Measurements from ENCODE around the gene MAGI2. TPM values are rescaled to one million over a fixed set of nuclear protein-coding genes. Genes with fewer than 3 reads are reported as not detected.

Gene MAGI2
- total RNA-seq, 1 donor from 2014 or later: 64.2 TPM

DNA sequence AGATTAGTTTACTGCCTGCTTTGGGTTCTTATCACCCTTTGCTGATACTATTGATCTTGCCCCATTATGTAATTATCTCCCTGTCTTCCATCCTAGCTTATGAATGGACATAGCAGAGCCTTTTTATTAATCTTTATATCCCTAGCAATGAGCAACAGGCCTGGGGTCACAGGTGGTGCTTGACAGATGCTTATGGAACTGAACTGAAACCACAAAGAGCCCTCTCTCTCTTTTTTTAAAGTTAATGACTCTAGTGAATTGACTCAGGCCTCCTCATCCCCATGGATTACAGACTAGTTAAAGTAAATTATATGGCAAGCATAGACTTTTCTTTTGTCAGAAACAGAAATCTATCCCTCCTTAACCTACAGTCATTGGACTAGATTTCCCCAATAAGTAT, 1389.7 kb downstream of the MAGI2 start:
- H3K4me3 Mint-ChIP-seq (ENCODE audit: unreplicated experiment): no peak overlapping the region
- H3K36me3 Mint-ChIP-seq (ENCODE audit: unreplicated experiment): no peaks in the 10 kb centered on the region
- H3K27me3 Mint-ChIP-seq (ENCODE audit: unreplicated experiment): peaks cover 2% of the 10 kb centered on the region
- TF ChIP-seq, protein P1, sequence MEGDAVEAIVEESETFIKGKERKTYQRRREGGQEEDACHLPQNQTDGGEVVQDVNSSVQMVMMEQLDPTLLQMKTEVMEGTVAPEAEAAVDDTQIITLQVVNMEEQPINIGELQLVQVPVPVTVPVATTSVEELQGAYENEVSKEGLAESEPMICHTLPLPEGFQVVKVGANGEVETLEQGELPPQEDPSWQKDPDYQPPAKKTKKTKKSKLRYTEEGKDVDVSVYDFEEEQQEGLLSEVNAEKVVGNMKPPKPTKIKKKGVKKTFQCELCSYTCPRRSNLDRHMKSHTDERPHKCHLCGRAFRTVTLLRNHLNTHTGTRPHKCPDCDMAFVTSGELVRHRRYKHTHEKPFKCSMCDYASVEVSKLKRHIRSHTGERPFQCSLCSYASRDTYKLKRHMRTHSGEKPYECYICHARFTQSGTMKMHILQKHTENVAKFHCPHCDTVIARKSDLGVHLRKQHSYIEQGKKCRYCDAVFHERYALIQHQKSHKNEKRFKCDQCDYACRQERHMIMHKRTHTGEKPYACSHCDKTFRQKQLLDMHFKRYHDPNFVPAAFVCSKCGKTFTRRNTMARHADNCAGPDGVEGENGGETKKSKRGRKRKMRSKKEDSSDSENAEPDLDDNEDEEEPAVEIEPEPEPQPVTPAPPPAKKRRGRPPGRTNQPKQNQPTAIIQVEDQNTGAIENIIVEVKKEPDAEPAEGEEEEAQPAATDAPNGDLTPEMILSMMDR (IDR thresholded peaks at IDR 0.05; ENCODE audit: partially characterized antibody, unreplicated experiment): no peak
- no peak for DNase-seq
- H3K4me1 Mint-ChIP-seq (ENCODE audit: low read depth, unreplicated experiment): peaks cover 8% of the 10 kb centered on the region
- H3K27ac Mint-ChIP-seq (ENCODE audit: unreplicated experiment): no peak overlapping the region
- H3K9me3 Mint-ChIP-seq (ENCODE audit: unreplicated experiment): peaks cover 3% of the 10 kb centered on the region

DNA sequence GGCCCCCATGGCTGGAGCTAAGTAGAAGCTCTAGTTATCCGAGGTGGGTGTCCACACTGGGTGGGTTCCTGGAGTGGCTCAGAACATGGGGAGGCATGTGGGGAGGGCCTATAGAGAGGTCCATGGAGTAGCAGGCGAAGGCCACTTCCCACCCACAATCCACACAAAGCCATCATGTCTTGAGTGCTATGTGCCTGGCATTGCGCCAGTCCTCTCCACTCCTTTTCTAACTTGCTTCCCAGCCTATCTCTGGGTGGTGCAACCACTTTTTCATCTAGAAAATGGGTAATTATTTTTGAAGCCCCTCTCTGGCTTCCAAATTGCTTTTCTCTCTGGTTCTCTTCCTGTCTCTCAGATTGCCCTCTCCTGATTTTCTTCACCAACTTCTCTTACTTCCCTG, 1391.3 kb downstream of the MAGI2 start:
- Mint-ChIP-seq H3K9me3 (ENCODE audit: unreplicated experiment) (peaks cover 4% of the 10 kb centered on the region), H3K27ac (ENCODE audit: unreplicated experiment) (no peak overlapping the region), H3K27me3 (ENCODE audit: unreplicated experiment) (peaks cover 2% of the 10 kb centered on the region), H3K36me3 (ENCODE audit: unreplicated experiment) (no peaks in the 10 kb centered on the region), H3K4me3 (ENCODE audit: unreplicated experiment) (no peak overlapping the region), H3K4me1 (ENCODE audit: low read depth, unreplicated experiment) (peaks cover 19% of the 10 kb centered on the region)
- TF ChIP-seq, protein P1 (IDR thresholded peaks at IDR 0.05; ENCODE audit: partially characterized antibody, unreplicated experiment): no peak
- DNase-seq: no peak

DNA sequence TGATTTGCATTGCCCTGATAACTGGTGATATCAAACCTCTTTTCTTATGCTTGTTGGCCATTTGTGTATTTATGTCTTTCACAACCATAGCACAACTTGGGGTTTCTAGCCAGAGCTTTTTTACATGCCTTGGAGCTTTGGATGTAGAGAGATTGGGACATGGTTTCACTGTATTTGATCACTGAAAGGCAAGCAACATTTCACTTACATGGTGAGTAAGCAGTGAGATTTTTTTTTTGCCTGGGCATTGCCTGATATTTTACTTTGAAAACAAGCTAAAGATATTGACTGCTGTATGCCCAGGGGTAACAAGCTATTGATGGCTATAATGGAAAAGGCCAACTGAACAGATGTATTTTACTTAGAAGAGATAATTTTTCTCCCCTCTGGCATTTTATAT, 1395.9 kb downstream of the MAGI2 start:
- Mint-ChIP-seq H3K9me3 (ENCODE audit: unreplicated experiment) (peaks cover 1% of the 10 kb centered on the region), H3K4me1 (ENCODE audit: low read depth, unreplicated experiment) (peaks cover 43% of the 10 kb centered on the region), H3K4me3 (ENCODE audit: unreplicated experiment) (no peak overlapping the region), H3K27ac (ENCODE audit: unreplicated experiment) (peak overlapping the region; percentile 76), H3K36me3 (ENCODE audit: unreplicated experiment) (no peaks in the 10 kb centered on the region), H3K27me3 (ENCODE audit: unreplicated experiment) (peaks cover 3% of the 10 kb centered on the region)
- no peak for DNase-seq
- TF ChIP-seq, protein P1 (IDR thresholded peaks at IDR 0.05; ENCODE audit: partially characterized antibody, unreplicated experiment): no peak

DNA sequence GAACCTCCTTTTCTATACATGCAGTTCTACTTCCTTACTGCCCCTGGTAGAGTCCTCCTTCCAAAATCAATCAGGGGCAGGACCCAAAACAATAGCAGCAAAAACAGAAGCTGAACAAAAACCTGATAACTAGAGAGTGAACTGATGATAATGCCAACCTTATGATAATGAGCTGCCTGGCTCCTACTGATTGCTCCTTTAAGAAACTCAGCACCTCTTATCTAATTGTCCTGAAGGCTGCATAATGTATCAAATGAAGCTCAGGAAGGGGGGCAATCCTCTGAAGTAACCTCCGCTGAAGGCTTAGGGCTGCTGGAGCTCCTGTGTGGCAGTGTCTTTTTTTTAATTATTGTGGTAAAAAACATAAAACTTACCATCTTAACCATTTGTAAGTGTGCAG, 1397.9 kb downstream of the MAGI2 start:
- DNase-seq: no peak
- TF ChIP-seq, protein P1 (IDR thresholded peaks at IDR 0.05; ENCODE audit: partially characterized antibody, unreplicated experiment): no peak
- H3K4me1 Mint-ChIP-seq (ENCODE audit: low read depth, unreplicated experiment): peaks cover 55% of the 10 kb centered on the region

DNA sequence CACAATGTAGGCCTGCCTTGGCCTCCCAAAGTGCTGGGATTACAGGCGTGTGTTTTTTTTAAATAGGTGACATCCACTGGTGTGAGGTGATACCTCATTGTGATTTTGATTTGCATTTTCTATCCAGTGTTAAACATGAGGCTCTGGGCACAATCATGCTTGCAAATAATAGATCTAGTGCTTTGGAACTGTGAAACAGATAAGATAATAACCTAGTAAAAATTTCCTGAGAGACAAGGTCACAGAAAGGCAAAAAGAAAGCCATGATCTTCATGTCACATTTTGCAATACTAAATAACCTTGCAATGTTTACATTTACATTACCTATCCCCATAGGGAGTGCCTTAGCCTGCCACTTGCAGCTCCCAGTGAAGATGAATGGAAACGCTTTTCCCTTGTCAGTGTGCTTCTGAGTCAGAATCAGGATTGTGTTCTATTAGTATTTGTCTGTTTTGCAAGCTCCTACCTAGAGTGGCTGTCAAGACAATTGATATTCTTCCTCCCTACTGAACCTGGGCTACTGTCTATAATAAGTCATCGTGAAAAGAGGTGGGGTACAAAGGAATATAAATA, 1398.4 kb downstream of the MAGI2 start:
- DNase-seq: no peak
- Mint-ChIP-seq H3K4me1 (ENCODE audit: low read depth, unreplicated experiment) (peaks cover 55% of the 10 kb centered on the region), H3K27me3 (ENCODE audit: unreplicated experiment) (peaks cover 1% of the 10 kb centered on the region), H3K36me3 (ENCODE audit: unreplicated experiment) (no peaks in the 10 kb centered on the region), H3K27ac (ENCODE audit: unreplicated experiment) (peak overlapping the region; percentile 46), H3K4me3 (ENCODE audit: unreplicated experiment) (no peak overlapping the region), H3K9me3 (ENCODE audit: unreplicated experiment) (peaks cover 3% of the 10 kb centered on the region)
- TF ChIP-seq, protein P1 (IDR thresholded peaks at IDR 0.05; ENCODE audit: partially characterized antibody, unreplicated experiment): no peak

More for the DNA sequence above, 1397.9 kb downstream of the MAGI2 start:
- H3K4me3 Mint-ChIP-seq (ENCODE audit: unreplicated experiment): no peak overlapping the region
- peaks cover 2% of the 10 kb centered on the region for H3K9me3 Mint-ChIP-seq (ENCODE audit: unreplicated experiment)
- peaks cover 2% of the 10 kb centered on the region for H3K27me3 Mint-ChIP-seq (ENCODE audit: unreplicated experiment)
- no peaks in the 10 kb centered on the region for H3K36me3 Mint-ChIP-seq (ENCODE audit: unreplicated experiment)
- peak overlapping the region; percentile 46 for H3K27ac Mint-ChIP-seq (ENCODE audit: unreplicated experiment)

Data from glutamatergic neuron (in vitro differentiated cells).